Keratinocyte (primary cell): Measurements from ENCODE around the gene CDIP1.

ENCODE experiments used
- EZH2 ChIP-seq: IDR thresholded peaks from one replicate; pipeline ENCODE4 v1.6.1; 2012; ENCODE audit warnings: inconsistent platforms, mild to moderate bottlenecking, low read length, moderate library complexity
- TF ChIP-seq, protein P1 (sequence below), 3 experiments: IDR thresholded peaks in 1 of 3; conservative IDR thresholded peaks in 1 of 3; optimal IDR thresholded peaks in 1 of 3; 2 replicates in 2 of 3; 3 replicates in 1 of 3; pipeline versions ENCODE3 to v1.5.1; 2011; ENCODE audit warnings: low read length in 3 of 3, mild to moderate bottlenecking in 3 of 3, moderate library complexity in 2 of 3, control low read depth in 1 of 3, inconsistent platforms in 1 of 3; ENCODE audit not compliant: insufficient read depth in 2 of 3; ENCODE audit errors: extremely low read depth in 1 of 3

DNA sequence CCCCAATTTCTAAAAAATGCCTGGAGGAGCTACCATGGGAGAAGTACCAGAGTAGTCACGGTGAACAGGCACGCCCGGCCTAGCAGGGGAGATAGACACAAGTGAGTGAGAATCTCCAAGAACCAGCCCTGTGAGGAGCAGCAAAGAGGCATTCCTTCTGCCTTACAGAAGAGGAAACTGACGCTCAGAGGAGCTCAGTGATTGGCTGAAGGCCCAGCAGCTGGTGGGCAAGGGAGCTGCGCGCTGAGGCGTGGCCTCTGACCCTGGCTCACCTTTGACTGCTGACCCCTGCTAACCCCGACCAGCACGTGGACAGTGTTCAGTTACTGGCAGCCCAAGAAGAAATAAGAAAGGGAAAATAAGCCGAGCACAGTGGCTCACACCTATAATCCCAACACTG, 19.4 kb upstream of the CDIP1 start:
- TF ChIP-seq, protein P1, sequence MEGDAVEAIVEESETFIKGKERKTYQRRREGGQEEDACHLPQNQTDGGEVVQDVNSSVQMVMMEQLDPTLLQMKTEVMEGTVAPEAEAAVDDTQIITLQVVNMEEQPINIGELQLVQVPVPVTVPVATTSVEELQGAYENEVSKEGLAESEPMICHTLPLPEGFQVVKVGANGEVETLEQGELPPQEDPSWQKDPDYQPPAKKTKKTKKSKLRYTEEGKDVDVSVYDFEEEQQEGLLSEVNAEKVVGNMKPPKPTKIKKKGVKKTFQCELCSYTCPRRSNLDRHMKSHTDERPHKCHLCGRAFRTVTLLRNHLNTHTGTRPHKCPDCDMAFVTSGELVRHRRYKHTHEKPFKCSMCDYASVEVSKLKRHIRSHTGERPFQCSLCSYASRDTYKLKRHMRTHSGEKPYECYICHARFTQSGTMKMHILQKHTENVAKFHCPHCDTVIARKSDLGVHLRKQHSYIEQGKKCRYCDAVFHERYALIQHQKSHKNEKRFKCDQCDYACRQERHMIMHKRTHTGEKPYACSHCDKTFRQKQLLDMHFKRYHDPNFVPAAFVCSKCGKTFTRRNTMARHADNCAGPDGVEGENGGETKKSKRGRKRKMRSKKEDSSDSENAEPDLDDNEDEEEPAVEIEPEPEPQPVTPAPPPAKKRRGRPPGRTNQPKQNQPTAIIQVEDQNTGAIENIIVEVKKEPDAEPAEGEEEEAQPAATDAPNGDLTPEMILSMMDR (optimal IDR thresholded peaks at IDR 0.05 in 1 of 3, IDR thresholded peaks at IDR 0.05 in 1 of 3, conservative IDR thresholded peaks at IDR 0.05 in 1 of 3; ENCODE audit: extremely low read depth in 1 of 3, insufficient read depth in 2 of 3, low read length in 3 of 3): no peak
- TF ChIP-seq EZH2: no peak
